ENCODE measurements around the gene HPRT1.

- TF ChIP-seq CTCF (conservative IDR thresholded peaks at IDR 0.05; ENCODE audit: low read length) (no peak), EZH2phosphoT487 (IDR thresholded peaks at IDR 0.05; ENCODE audit: borderline replicate concordance, low read depth, low read length) (no peak)
Observed at GRCh38 chrX:134502686-134503085, 42.7 kb downstream of the HPRT1 start.

All from OCI-LY7 (cell line).